DMS 273 (cell line): ENCODE measurements around the gene KIRREL3.

ENCODE experiments used
- DNase-seq: peaks from one replicate; lab custom pipeline; 2025; ENCODE audit not compliant: unreplicated experiment; lab: John Stamatoyannopoulos, UW

KIRREL3 gene

GRCh38 chr11:126587541-126587940 is 413.0 kb downstream of the KIRREL3 start:
- DNase-seq: no peak

GRCh38 chr11:126585774-126586491 is 414.6 kb downstream of the KIRREL3 start:
- peak; percentile 92 for DNase-seq

GRCh38 chr11:126585388-126585773 is 415.2 kb downstream of the KIRREL3 start:
- no peak for DNase-seq

- no peak for DNase-seq
Observed at GRCh38 chr11:126583594-126584427, 416.8 kb downstream of the KIRREL3 start.

GRCh38 chr11:126583101-126583500 is 417.5 kb downstream of the KIRREL3 start:
- DNase-seq: peak; percentile 37

- no peak for DNase-seq
Observed at GRCh38 chr11:126581871-126582648, 418.5 kb downstream of the KIRREL3 start.

GRCh38 chr11:126578426-126578825 is 422.1 kb downstream of the KIRREL3 start:
- no peak for DNase-seq

- no peak for DNase-seq
Observed at GRCh38 chr11:126578021-126578420, 422.5 kb downstream of the KIRREL3 start.

- DNase-seq: no peak
Observed at GRCh38 chr11:126575849-126576248, 424.7 kb downstream of the KIRREL3 start.

- DNase-seq: no peak
Observed at GRCh38 chr11:126573325-126573978, 427.1 kb downstream of the KIRREL3 start.

GRCh38 chr11:126570489-126570888 is 430.1 kb downstream of the KIRREL3 start:
- DNase-seq: peak; percentile 35

- DNase-seq: no peak
Observed at GRCh38 chr11:126567419-126567818, 433.2 kb downstream of the KIRREL3 start.

- no peak for DNase-seq
Observed at GRCh38 chr11:126564566-126564965, 436.0 kb downstream of the KIRREL3 start.

- DNase-seq: peak; percentile 49
Observed at GRCh38 chr11:126561327-126561893, 439.2 kb downstream of the KIRREL3 start.

- no peak for DNase-seq
Observed at GRCh38 chr11:126560221-126560620, 440.3 kb downstream of the KIRREL3 start.

GRCh38 chr11:126548581-126549550 is 451.7 kb downstream of the KIRREL3 start:
- DNase-seq: no peak

GRCh38 chr11:126547691-126548090 is 452.9 kb downstream of the KIRREL3 start:
- no peak for DNase-seq

GRCh38 chr11:126547161-126547560 is 453.4 kb downstream of the KIRREL3 start:
- no peak for DNase-seq

- DNase-seq: no peak
Observed at GRCh38 chr11:126546694-126547093, 453.9 kb downstream of the KIRREL3 start.
